Measurements from ENCODE around the gene MICAL3.

DNA sequence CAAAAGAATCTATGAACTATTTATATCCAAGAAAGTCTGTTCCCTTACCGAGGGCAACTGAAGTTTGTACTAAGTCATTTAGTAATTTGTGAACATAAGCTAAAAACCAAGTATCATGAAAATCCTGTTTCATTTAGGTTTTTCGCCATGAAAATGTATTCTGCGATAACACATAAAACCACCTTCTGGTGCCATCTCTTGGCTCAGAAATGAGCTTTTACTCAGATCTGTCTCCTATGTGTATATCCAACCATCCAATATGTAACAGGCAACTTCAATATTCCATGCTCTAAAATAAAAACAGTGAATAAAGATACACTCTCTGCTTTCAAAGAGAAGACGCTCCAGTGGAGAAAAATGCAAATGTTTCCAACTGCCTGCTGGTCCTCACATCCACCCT is 132.0 kb downstream of the MICAL3 start:
- TF ChIP-seq, protein P1, sequence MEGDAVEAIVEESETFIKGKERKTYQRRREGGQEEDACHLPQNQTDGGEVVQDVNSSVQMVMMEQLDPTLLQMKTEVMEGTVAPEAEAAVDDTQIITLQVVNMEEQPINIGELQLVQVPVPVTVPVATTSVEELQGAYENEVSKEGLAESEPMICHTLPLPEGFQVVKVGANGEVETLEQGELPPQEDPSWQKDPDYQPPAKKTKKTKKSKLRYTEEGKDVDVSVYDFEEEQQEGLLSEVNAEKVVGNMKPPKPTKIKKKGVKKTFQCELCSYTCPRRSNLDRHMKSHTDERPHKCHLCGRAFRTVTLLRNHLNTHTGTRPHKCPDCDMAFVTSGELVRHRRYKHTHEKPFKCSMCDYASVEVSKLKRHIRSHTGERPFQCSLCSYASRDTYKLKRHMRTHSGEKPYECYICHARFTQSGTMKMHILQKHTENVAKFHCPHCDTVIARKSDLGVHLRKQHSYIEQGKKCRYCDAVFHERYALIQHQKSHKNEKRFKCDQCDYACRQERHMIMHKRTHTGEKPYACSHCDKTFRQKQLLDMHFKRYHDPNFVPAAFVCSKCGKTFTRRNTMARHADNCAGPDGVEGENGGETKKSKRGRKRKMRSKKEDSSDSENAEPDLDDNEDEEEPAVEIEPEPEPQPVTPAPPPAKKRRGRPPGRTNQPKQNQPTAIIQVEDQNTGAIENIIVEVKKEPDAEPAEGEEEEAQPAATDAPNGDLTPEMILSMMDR (IDR thresholded peaks at IDR 0.05; ENCODE audit: poor library complexity, severe bottlenecking), result no peak
- TF ChIP-seq RAD21 (conservative IDR thresholded peaks at IDR 0.05) (no peak), TAF1 (IDR thresholded peaks at IDR 0.05; ENCODE audit: low read depth) (no peak), POLR2AphosphoS5 (IDR thresholded peaks at IDR 0.05) (no peak), EP300 (conservative IDR thresholded peaks at IDR 0.05; ENCODE audit: poor library complexity, severe bottlenecking) (no peak)
- TF ChIP-seq, protein P2, sequence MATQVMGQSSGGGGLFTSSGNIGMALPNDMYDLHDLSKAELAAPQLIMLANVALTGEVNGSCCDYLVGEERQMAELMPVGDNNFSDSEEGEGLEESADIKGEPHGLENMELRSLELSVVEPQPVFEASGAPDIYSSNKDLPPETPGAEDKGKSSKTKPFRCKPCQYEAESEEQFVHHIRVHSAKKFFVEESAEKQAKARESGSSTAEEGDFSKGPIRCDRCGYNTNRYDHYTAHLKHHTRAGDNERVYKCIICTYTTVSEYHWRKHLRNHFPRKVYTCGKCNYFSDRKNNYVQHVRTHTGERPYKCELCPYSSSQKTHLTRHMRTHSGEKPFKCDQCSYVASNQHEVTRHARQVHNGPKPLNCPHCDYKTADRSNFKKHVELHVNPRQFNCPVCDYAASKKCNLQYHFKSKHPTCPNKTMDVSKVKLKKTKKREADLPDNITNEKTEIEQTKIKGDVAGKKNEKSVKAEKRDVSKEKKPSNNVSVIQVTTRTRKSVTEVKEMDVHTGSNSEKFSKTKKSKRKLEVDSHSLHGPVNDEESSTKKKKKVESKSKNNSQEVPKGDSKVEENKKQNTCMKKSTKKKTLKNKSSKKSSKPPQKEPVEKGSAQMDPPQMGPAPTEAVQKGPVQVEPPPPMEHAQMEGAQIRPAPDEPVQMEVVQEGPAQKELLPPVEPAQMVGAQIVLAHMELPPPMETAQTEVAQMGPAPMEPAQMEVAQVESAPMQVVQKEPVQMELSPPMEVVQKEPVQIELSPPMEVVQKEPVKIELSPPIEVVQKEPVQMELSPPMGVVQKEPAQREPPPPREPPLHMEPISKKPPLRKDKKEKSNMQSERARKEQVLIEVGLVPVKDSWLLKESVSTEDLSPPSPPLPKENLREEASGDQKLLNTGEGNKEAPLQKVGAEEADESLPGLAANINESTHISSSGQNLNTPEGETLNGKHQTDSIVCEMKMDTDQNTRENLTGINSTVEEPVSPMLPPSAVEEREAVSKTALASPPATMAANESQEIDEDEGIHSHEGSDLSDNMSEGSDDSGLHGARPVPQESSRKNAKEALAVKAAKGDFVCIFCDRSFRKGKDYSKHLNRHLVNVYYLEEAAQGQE (IDR thresholded peaks at IDR 0.05; ENCODE audit: borderline replicate concordance), result no peak

Data from neural cell (in vitro differentiated cells).